Esophagus muscularis mucosa (tissue), 4 donors: ENCODE data around the gene TACC2. TPM values are rescaled to one million over a fixed set of nuclear protein-coding genes. Genes with fewer than 3 reads are reported as not detected.

ENCODE experiments used
- DNase-seq: peaks from one replicate; pipeline ENCODE4 v3.0.0-alpha.2; 2017; ENCODE audit errors: extremely low spot score
- H3K27ac ChIP-seq, 4 donors: fragments of 200-600 bp; sonication (generic); replicated peaks in 1 of 4; 1 replicate in 3 of 4; 2 replicates in 1 of 4; pipeline ENCODE4 v1.5.1; 2016 to 2019; ENCODE audit warnings: mild to moderate bottlenecking in 1 of 4
- H3K27me3 ChIP-seq, 4 donors: fragments of 200-600 bp; sonication (generic); one replicate each; pipeline versions ENCODE4 v1.5.1 to v1.6.0; 2016 to 2019
- H3K36me3 ChIP-seq, 4 donors: fragments of 200-600 bp; sonication (generic); one replicate each; pipeline ENCODE4 v1.5.1; 2016 to 2019
- H3K4me1 ChIP-seq, 4 donors: fragments of 200-600 bp; sonication (generic); one replicate each; pipeline ENCODE4 v1.5.1; 2016 to 2019
- H3K4me3 ChIP-seq, 4 donors: fragments of 200-600 bp; sonication (generic); 1 replicate in 2 of 4; 2 replicates in 2 of 4; pipeline ENCODE4 v1.5.1; 2016 to 2019; ENCODE audit warnings: mild to moderate bottlenecking in 4 of 4, moderate library complexity in 1 of 4
- H3K9me3 ChIP-seq, 4 donors: fragments of 200-600 bp; sonication (generic); 1 replicate in 3 of 4; 2 replicates in 1 of 4; pipeline ENCODE4 v1.5.1; 2016 to 2019
- CTCF ChIP-seq, 3 experiments: fragments of 200-600 bp in 2 of 3; fragments of 450-650 bp in 1 of 3; sonication (generic) in 2 of 3; IDR thresholded peaks; one replicate each; pipeline ENCODE4 v1.5.1; 2017 to 2019; ENCODE audit warnings: antibody characterized with exemption in 3 of 3, mild to moderate bottlenecking in 2 of 3, moderate library complexity in 1 of 3
- EP300 ChIP-seq: sonication (generic); formaldehyde crosslinking; IDR thresholded peaks from one replicate; pipeline ENCODE4 v1.6.1; 2017; ENCODE audit warnings: antibody characterized with exemption
- POLR2A ChIP-seq: fragments of 450-650 bp; IDR thresholded peaks from one replicate; pipeline ENCODE4 v1.6.1; 2017; ENCODE audit warnings: antibody characterized with exemption, moderate library complexity, mild to moderate bottlenecking, low read depth
- POLR2AphosphoS5 ChIP-seq, 2 donors: sonication (generic); formaldehyde crosslinking; IDR thresholded peaks; one replicate each; pipeline ENCODE4 v1.6.1; 2017; ENCODE audit warnings: antibody characterized with exemption in 2 of 2
- WGBS: methylation state at CpG from one replicate; pipeline ENCODE4 v1.1.5; 2018; 5-methylcytosine and 5-hydroxymethylcytosine counted together
- intact Hi-C: fragments of 100-400 bp; cut with DNase I; formaldehyde crosslinking; loops from one replicate; pipeline ENCODE4 v1.15.1; 2023
- total RNA-seq, 4 donors: library from RNA; depleted of rRNA; stranded (reverse); fragments of >200 nt; gene quantifications; one replicate each; pipeline versions ENCODE4 v1.1.0 to v1.2.1, GENCODE V29; 2016

The TACC2 gene
- total RNA-seq, 4 donors from 2014 or later, result 53.7 to 99.4 (median 75.6) TPM

- DNase-seq, result no peak
- intact Hi-C loops, result loop anchor here (5.0 kb wide), 1 partner anchor 425 kb away; no protein-coding TSS in a partner anchor
- Histone ChIP-seq H3K4me3 (no peak overlapping the region), H3K4me1 (no peaks in the 10 kb centered on the region), H3K36me3 (peaks cover 0 to 5% (median 0%) of the 10 kb centered on the region in 4 donors), H3K27me3 (no peaks in the 10 kb centered on the region), H3K27ac (no peak overlapping the region), H3K9me3 (no peaks in the 10 kb centered on the region)
- no peak for TF ChIP-seq POLR2A
- TF ChIP-seq POLR2AphosphoS5 (IDR thresholded peaks at IDR 0.05), result no peak
- no peak for TF ChIP-seq CTCF (IDR thresholded peaks at IDR 0.05)
- TF ChIP-seq EP300, result no peak
- 83% methylated on average over 10 of the region's 10 CpGs for WGBS
Measured at GRCh38 chr10:122277526-122278136, 288.7 kb downstream of the TACC2 start.

GRCh38 chr10:122279725-122280141 lies 290.8 kb downstream of the TACC2 start:
- Histone ChIP-seq H3K27me3 (no peaks in the 10 kb centered on the region), H3K9me3 (no peaks in the 10 kb centered on the region), H3K36me3 (no peaks in the 10 kb centered on the region), H3K27ac (no peak overlapping the region), H3K4me3 (no peak overlapping the region), H3K4me1 (peaks cover 0 to 4% (median 0%) of the 10 kb centered on the region in 4 donors)
- 42% methylated on average over 9 of the region's 9 CpGs for WGBS
- DNase-seq, result no peak
- peak; percentile 36 to 61 (median 45) for TF ChIP-seq CTCF (IDR thresholded peaks at IDR 0.05)
- TF ChIP-seq POLR2A, result no peak
- intact Hi-C loops, result loop anchor here (5.0 kb wide), 1 partner anchor 423 kb away; no protein-coding TSS in a partner anchor

GRCh38 chr10:122280156-122280555 lies 291.2 kb downstream of the TACC2 start:
- WGBS, result 83% methylated on average over 7 of the region's 7 CpGs
- Histone ChIP-seq H3K36me3 (no peaks in the 10 kb centered on the region), H3K4me3 (no peak overlapping the region), H3K4me1 (peaks cover 0 to 4% (median 0%) of the 10 kb centered on the region in 4 donors), H3K27ac (no peak overlapping the region), H3K9me3 (no peaks in the 10 kb centered on the region), H3K27me3 (no peaks in the 10 kb centered on the region)
- DNase-seq, result no peak
- TF ChIP-seq POLR2A, result no peak
- TF ChIP-seq CTCF (IDR thresholded peaks at IDR 0.05), result no peak
- TF ChIP-seq POLR2AphosphoS5 (IDR thresholded peaks at IDR 0.05), result no peak
- TF ChIP-seq EP300, result no peak
- intact Hi-C loops, result no loop called here

- H3K4me3 ChIP-seq, result no peak overlapping the region
- no peak for DNase-seq
- peaks cover 0 to 4% (median 0%) of the 10 kb centered on the region in 4 donors for H3K4me1 ChIP-seq
- WGBS, result 95% methylated on average over 7 of the region's 7 CpGs
- TF ChIP-seq EP300 (no peak), POLR2A (no peak), CTCF (IDR thresholded peaks at IDR 0.05) (no peak), POLR2AphosphoS5 (IDR thresholded peaks at IDR 0.05) (no peak)
- H3K27ac ChIP-seq, result no peak overlapping the region
- no peaks in the 10 kb centered on the region for H3K27me3 ChIP-seq
- intact Hi-C loops, result no loop called here
- H3K9me3 ChIP-seq, result no peaks in the 10 kb centered on the region
- no peaks in the 10 kb centered on the region for H3K36me3 ChIP-seq
Measured at GRCh38 chr10:122281018-122281626, 292.2 kb downstream of the TACC2 start.
